Measurements from ENCODE around the gene ADGRV1.

DNA sequence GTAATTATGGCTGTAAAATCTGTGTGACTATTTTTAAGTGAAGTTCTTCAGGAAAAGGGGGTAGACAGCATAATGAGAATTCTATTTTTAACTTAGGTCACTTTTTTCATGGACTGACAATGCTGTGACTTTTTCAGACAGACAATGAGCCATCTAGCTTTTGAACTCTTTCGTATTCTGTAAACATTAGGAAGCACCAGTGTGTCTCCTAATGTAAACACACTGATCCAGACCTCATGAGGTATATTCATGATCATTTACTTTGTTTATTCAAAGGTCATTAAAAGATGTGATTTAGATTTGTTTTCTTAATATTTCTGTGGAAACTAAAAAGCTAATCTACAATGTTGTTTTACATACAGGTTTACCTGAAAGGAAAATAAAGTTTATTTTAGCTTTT, 352.6 kb downstream of the ADGRV1 start:
- TF ChIP-seq CTCF (IDR thresholded peaks at IDR 0.05), result no peak
- no peak for TF ChIP-seq POLR2A (IDR thresholded peaks at IDR 0.05)

Data from stomach (tissue), 4 donors.